Stimulated activated naive CD8-positive, alpha-beta T cell treated with anti-CD3 and anti-CD28 coated beads, Interleukin-15, amount 100 ng/mL, for 72 hours (primary cell): ENCODE data around the gene PARG.
"Not testable (repeated sequence)": the region's sequence is repeated elsewhere in the genome, so short reads cannot be mapped to it uniquely, and the experiment has no call there.

Experiments
- ATAC-seq: fragments of 150-1000 bp; cut with Tn5 transposase; 2 replicates; pipeline ENCODE4 v1.10.0; 2021; ENCODE audit warnings: mild to moderate bottlenecking, moderate library complexity
- DNase-seq, 2 donors: peaks; one replicate each; pipeline ENCODE4 v3.0.0; 2021 to 2022
- H3K27ac Mint-ChIP-seq, 2 donors: one replicate each; pipeline ENCODE4 v1.8.0; 2022; ENCODE audit warnings: mild to moderate bottlenecking in 2 of 2, mixed read lengths in 2 of 2, moderate library complexity in 2 of 2
- H3K27me3 Mint-ChIP-seq: one replicate; pipeline ENCODE4 v1.8.0; 2022; ENCODE audit warnings: mixed read lengths
- H3K4me1 Mint-ChIP-seq: one replicate; pipeline ENCODE4 v1.8.0; 2022; ENCODE audit warnings: mild to moderate bottlenecking, mixed read lengths
- H3K4me3 Mint-ChIP-seq, 2 donors: one replicate each; pipeline ENCODE4 v1.8.0; 2022; ENCODE audit warnings: mild to moderate bottlenecking in 2 of 2, mixed read lengths in 2 of 2, moderate library complexity in 1 of 2
- H3K9me3 Mint-ChIP-seq, 2 donors: one replicate each; pipeline ENCODE4 v1.8.0; 2022; ENCODE audit warnings: mixed read lengths in 2 of 2

The PARG gene

GRCh38 chr10:49858697-49859382, 83.0 kb downstream of the PARG start:
- H3K9me3 Mint-ChIP-seq, DNase-seq, H3K4me3 Mint-ChIP-seq, H3K27me3 Mint-ChIP-seq, ATAC-seq, H3K4me1 Mint-ChIP-seq: not testable (repeated sequence)
- peak overlapping the region in 1 of 2 donors; percentile 67 for H3K27ac Mint-ChIP-seq

DNA sequence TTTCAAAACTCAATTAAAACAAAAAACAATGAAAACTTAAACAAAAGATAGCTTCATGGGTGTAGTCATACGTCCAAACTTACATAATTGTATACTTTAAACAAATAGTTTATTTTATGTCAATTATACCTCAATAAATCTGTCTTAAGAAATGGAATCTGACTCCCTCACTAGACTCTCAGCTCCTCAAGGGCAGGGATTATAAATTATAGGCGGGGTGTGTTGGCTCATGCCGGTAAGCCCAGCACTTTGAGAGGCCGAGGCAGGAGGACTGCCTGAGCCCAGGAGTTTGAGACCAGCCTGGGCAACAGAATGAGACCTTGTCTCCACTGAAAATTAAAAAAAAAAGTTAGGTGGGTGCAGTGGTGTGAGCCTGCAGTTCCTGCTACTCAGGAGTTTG, 92.3 kb downstream of the PARG start:
- not testable (repeated sequence) for H3K27me3 Mint-ChIP-seq, H3K4me3 Mint-ChIP-seq, DNase-seq, H3K27ac Mint-ChIP-seq, H3K9me3 Mint-ChIP-seq, H3K4me1 Mint-ChIP-seq, ATAC-seq

DNA sequence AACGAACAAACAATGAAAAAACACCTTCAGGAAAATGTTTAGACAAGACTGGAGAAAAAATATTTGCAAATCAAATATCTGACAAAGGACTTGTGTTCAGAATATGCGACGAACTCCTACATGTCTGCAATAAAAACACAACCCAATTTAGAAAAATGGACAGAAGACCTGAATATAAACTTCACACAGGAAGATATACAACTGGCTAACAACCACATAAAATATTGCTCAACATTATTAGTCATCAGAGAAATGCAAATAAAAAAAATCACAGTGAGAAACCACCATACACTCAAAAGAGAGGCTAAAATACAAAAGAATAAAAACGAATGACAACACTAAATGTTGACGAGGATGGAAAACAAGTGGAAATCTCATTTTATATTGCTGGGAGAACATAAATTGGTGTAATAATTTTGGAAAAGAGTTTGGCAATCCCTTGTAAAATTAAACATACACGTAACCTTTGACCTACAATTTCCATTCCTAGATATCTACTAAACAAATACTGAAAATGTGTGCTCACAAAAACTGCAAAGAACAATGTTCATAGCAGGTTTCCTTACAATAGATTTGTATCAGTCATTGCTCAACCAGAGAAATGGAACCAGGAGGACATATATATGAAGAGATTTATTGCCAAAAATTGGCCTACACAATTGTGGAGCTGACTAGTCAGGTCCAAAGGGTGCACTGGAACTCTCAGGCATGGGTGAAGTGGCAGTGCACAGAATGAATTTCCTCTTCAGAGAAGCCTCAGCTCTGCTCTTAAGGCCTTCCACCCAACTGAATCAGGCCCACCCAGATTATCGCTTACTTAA, 96.8 kb downstream of the PARG start:
- no peak for DNase-seq
- no peak overlapping the region for H3K4me3 Mint-ChIP-seq
- no peaks in the 10 kb centered on the region for H3K27me3 Mint-ChIP-seq
- no peak for ATAC-seq
- no peaks in the 10 kb centered on the region for H3K4me1 Mint-ChIP-seq
- H3K9me3 Mint-ChIP-seq = no peaks in the 10 kb centered on the region
- H3K27ac Mint-ChIP-seq = no peak overlapping the region

DNA sequence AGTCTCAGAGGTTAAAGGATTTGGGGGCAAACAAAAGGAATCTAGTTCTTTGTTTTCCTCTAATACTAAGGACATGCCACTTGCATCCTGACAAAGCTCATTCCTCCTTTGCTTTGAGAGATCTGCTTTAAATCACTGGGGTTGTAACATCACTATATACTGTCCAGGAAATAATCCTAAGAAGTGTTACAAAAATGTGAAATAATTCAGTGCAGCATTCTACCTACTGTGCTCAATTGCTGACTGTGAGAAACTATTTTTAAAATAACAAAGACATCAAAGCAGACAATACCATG, 99.5 kb downstream of the PARG start:
- H3K4me3 Mint-ChIP-seq, H3K4me1 Mint-ChIP-seq, H3K27ac Mint-ChIP-seq, ATAC-seq, H3K9me3 Mint-ChIP-seq, DNase-seq, H3K27me3 Mint-ChIP-seq: not testable (repeated sequence)

- no peak overlapping the region for H3K4me3 Mint-ChIP-seq
- H3K4me1 Mint-ChIP-seq = no peaks in the 10 kb centered on the region
- no peaks in the 10 kb centered on the region for H3K9me3 Mint-ChIP-seq
- DNase-seq (no peak), ATAC-seq (no peak)
- peak overlapping the region in 1 of 2 donors; percentile 76 for H3K27ac Mint-ChIP-seq
- H3K27me3 Mint-ChIP-seq = no peaks in the 10 kb centered on the region
Observed at GRCh38 chr10:49841615-49842332, 100.1 kb downstream of the PARG start.

DNA sequence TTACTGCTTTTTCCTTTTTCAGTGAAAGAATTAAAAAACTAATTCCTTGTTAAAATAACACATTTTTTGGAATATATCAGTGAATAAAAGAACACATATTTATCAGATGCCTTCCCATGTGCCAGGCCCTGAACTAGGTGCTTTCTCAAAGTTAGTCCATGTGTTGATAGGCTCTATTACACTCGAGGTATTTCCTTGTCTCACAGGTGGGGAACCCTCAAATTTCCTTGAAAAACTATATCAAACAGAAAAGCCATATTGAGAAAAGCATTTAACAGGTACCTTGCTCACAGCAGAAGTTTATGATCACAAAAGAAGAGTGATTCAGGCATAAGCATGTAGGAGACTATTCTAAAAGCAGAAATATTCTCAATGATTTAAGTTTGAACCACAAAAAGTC, 104.1 kb downstream of the PARG start:
- Mint-ChIP-seq H3K27me3 (no peaks in the 10 kb centered on the region), H3K4me3 (no peak overlapping the region), H3K4me1 (no peaks in the 10 kb centered on the region), H3K27ac (no peak overlapping the region), H3K9me3 (no peaks in the 10 kb centered on the region)
- ATAC-seq (no peak), DNase-seq (no peak)

- H3K9me3 Mint-ChIP-seq = no peaks in the 10 kb centered on the region
- peak overlapping the region in 1 of 2 donors; percentile 34 for H3K27ac Mint-ChIP-seq
- H3K4me3 Mint-ChIP-seq = no peak overlapping the region
- DNase-seq (no peak), ATAC-seq (no peak)
- H3K27me3 Mint-ChIP-seq = no peaks in the 10 kb centered on the region
- H3K4me1 Mint-ChIP-seq = no peaks in the 10 kb centered on the region
Observed at GRCh38 chr10:49837051-49837478, 104.8 kb downstream of the PARG start.

DNA sequence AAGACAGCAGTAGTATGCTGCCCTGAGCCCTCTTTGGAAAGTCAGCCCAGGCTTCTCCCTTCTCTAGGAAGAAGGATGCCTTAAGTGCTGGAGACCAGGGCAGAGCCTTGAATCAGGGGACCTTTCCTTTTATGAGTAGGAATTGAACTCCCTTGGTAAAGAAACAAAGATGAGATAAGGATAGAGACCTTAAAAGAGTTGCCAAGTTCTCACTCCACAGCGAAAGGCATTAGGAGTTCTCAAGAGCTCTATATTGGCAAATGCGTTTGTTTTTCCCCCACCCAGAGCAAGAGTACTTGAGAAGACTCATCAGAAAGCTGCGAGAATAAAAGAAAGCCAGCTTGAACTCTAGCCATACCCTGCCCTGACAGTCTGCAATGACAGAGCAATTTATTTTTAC, 106.9 kb downstream of the PARG start:
- no peak for ATAC-seq
- Mint-ChIP-seq H3K27me3 (no peaks in the 10 kb centered on the region), H3K9me3 (no peaks in the 10 kb centered on the region), H3K4me3 (no peak overlapping the region), H3K27ac (no peak overlapping the region), H3K4me1 (no peaks in the 10 kb centered on the region)
- no peak for DNase-seq

DNA sequence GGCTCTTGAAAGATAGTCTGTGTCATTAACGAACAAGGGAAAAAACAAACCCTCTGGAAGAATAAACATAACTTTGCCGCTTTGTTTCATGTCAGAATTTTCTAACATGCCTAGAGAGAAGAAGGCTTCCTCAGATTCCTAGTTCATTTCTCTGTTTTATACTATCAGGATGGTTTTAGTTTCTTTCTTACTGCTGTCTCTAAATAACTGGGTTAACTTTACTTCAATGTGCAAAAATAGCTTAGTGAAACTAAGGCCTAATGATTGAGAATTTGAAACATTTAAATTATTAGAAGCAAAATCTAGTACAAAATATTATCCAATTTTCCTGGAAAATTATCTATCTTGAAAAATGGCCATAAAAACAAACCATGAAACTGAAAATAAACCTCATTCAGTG, 107.6 kb downstream of the PARG start:
- no peak overlapping the region for H3K4me3 Mint-ChIP-seq
- H3K27ac Mint-ChIP-seq = no peak overlapping the region

DNA sequence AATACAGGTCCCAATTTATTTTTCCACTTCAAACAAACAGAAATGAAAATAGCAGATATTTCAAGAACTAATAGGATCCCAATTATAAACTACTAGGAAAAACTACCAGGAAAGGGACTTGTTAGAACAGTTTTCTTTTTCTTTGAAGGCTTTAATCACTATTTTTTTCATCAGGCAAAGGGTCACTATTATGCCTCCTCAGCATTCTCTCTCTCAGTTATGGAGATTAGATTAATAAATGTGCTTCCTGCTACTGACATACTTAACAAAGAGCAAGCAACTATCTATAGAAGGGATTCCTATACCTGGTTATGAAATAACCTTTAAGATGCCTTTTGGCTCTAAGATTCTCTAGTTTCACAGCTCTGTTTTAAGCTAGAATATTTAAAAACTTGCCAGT, 108.7 kb downstream of the PARG start:
- Mint-ChIP-seq H3K4me3 (no peak overlapping the region), H3K4me1 (no peaks in the 10 kb centered on the region), H3K27me3 (no peaks in the 10 kb centered on the region), H3K27ac (no peak overlapping the region), H3K9me3 (no peaks in the 10 kb centered on the region)
- DNase-seq (no peak), ATAC-seq (no peak)

More for the DNA sequence above, 107.6 kb downstream of the PARG start:
- ATAC-seq (no peak), DNase-seq (no peak)
- no peaks in the 10 kb centered on the region for H3K27me3 Mint-ChIP-seq
- no peaks in the 10 kb centered on the region for H3K9me3 Mint-ChIP-seq
- no peaks in the 10 kb centered on the region for H3K4me1 Mint-ChIP-seq

DNA sequence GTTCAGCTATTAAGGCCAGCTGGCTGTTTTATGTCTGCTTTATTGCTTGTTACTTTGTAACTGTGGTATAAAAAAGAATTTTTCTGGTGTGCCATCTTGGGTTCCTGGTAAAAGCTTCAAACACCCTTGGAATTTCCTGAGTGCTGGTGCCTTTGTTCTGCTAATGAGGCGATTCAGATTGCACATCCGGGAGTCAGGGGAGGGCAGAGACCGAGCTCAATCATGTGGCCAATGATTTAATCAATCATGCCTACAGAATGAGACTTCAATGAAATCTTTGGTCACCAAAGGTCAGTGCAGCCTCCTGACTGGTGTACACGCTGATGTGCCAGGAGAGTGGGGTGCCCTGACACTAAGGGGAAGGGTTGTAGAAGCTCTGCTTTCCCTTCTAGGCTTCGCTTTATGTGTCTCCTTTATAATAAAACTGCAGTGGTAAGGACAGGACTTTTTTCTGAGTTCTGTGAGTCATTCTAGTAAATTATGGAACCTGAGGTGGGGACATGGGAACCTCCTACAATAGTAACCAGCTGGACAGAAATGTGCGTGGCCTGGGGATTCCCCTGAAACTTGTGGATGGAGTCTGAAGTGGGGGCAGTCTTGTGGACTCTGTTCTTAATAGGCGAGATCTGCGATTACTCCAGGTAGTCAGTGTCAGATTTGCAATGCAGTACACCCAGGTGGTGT, 110.3 kb downstream of the PARG start:
- Mint-ChIP-seq H3K4me1 (no peaks in the 10 kb centered on the region), H3K9me3 (no peaks in the 10 kb centered on the region), H3K4me3 (no peak overlapping the region), H3K27me3 (no peaks in the 10 kb centered on the region), H3K27ac (peak overlapping the region; percentile 27 to 65)
- ATAC-seq (no peak), DNase-seq (no peak)

DNA sequence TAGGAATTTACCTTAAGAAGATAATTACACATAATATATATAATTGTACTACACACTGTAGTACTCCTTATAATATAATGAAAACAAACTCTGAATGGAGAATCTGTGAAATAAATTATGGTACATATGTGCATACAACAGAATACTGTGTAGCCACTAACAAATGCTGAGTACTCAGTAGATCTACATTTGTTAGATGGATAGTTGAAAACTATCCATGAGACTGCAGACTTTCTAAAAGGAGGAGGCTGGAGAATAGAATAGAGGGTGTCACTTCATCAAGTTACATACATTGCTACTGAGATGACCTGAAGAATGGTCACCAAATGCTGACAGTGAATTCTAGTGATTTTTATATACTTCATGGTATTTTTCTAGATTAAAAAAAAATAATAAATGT, 111.0 kb downstream of the PARG start:
- no peaks in the 10 kb centered on the region for H3K9me3 Mint-ChIP-seq
- no peaks in the 10 kb centered on the region for H3K27me3 Mint-ChIP-seq
- ATAC-seq = no peak
- H3K4me1 Mint-ChIP-seq = no peaks in the 10 kb centered on the region
- no peak for DNase-seq
- no peak overlapping the region for H3K27ac Mint-ChIP-seq
- H3K4me3 Mint-ChIP-seq = no peak overlapping the region

GRCh38 chr10:49830016-49830415, 111.8 kb downstream of the PARG start:
- ATAC-seq (no peak), DNase-seq (no peak)
- no peaks in the 10 kb centered on the region for H3K9me3 Mint-ChIP-seq
- H3K27ac Mint-ChIP-seq = no peak overlapping the region
- H3K27me3 Mint-ChIP-seq = no peaks in the 10 kb centered on the region
- H3K4me1 Mint-ChIP-seq = no peaks in the 10 kb centered on the region
- no peak overlapping the region for H3K4me3 Mint-ChIP-seq

- ATAC-seq (no peak), DNase-seq (no peak)
- H3K9me3 Mint-ChIP-seq = no peaks in the 10 kb centered on the region
- H3K27ac Mint-ChIP-seq = no peak overlapping the region
- H3K4me1 Mint-ChIP-seq = no peaks in the 10 kb centered on the region
- no peaks in the 10 kb centered on the region for H3K27me3 Mint-ChIP-seq
- no peak overlapping the region for H3K4me3 Mint-ChIP-seq
Observed at GRCh38 chr10:49827297-49827696, 114.5 kb downstream of the PARG start.

GRCh38 chr10:49819234-49819958, 122.4 kb downstream of the PARG start:
- Mint-ChIP-seq H3K4me1 (no peaks in the 10 kb centered on the region), H3K4me3 (no peak overlapping the region), H3K27me3 (no peaks in the 10 kb centered on the region), H3K9me3 (peaks cover 0 to 8% of the 10 kb centered on the region in 2 donors), H3K27ac (no peak overlapping the region)
- ATAC-seq (no peak), DNase-seq (no peak)
